Measurements from ENCODE around the gene B4GALT5.

DNA sequence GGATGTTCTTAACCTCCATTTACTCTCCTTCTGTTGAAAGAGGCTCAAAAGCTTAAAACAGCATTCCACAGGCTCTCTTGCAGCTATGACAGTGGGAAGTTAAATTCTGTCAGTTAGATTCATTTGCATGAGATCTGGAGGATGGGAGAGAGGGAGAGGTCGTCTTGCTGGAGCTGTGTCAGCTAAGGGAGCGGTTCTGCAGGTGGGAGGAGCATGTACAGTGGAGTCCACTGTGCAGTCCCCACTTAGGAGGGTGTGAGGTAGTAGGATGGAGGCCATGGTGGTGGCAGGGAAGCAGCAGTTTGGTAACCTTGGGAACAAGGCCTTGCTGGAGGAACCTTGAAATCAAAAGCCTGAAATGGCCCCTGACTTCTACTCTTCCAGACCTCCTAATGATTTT is 12.0 kb upstream of the B4GALT5 start:
- TF ChIP-seq CREB1 (CRISPR knock-in tag; IDR thresholded peaks at IDR 0.05) (no peak), STAT6 (CRISPR knock-in tag; conservative IDR thresholded peaks at IDR 0.05; ENCODE audit: low read depth) (no peak)
- TF ChIP-seq, protein P1, sequence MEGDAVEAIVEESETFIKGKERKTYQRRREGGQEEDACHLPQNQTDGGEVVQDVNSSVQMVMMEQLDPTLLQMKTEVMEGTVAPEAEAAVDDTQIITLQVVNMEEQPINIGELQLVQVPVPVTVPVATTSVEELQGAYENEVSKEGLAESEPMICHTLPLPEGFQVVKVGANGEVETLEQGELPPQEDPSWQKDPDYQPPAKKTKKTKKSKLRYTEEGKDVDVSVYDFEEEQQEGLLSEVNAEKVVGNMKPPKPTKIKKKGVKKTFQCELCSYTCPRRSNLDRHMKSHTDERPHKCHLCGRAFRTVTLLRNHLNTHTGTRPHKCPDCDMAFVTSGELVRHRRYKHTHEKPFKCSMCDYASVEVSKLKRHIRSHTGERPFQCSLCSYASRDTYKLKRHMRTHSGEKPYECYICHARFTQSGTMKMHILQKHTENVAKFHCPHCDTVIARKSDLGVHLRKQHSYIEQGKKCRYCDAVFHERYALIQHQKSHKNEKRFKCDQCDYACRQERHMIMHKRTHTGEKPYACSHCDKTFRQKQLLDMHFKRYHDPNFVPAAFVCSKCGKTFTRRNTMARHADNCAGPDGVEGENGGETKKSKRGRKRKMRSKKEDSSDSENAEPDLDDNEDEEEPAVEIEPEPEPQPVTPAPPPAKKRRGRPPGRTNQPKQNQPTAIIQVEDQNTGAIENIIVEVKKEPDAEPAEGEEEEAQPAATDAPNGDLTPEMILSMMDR (IDR thresholded peaks at IDR 0.05): no peak
- TF ChIP-seq, protein P2, sequence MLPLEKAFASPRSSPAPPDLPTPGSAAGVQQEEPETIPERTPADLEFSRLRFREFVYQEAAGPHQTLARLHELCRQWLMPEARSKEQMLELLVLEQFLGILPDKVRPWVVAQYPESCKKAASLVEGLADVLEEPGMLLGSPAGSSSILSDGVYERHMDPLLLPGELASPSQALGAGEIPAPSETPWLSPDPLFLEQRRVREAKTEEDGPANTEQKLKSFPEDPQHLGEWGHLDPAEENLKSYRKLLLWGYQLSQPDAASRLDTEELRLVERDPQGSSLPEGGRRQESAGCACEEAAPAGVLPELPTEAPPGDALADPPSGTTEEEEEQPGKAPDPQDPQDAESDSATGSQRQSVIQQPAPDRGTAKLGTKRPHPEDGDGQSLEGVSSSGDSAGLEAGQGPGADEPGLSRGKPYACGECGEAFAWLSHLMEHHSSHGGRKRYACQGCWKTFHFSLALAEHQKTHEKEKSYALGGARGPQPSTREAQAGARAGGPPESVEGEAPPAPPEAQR (CRISPR knock-in tag; IDR thresholded peaks at IDR 0.05): no peak
